K562 (cell line): ENCODE data around the gene OR1I1. TPM values are rescaled to one million over a fixed set of nuclear protein-coding genes. Genes with fewer than 3 reads are reported as not detected.

ENCODE experiments used
- ATAC-seq: fragments of 200-7000 bp; cut with Tn5 transposase; 3 replicates; pipeline ENCODE4 v1.9.1; 2020; ENCODE audit warnings: moderate library complexity
- BruUV-seq: library from RNA; stranded (reverse); fragments of 400-500 nt; replicated peaks from 2 replicates; lab custom pipeline; 2021; lab: Mats Ljungman, UMichigan
- CTCF ChIA-PET: fragments of 300-600 bp; formaldehyde crosslinking; extraction: SDS; loops from one replicate; lab custom pipeline; 2021; ENCODE audit warnings: low intra/inter-chr PET ratio; lab: Yijun Ruan, JAX
- POLR2A ChIA-PET: fragments of 300-600, 350-650 bp; sonication (Branson Sonifier 250); formaldehyde crosslinking; extraction: SDS; loops from one replicate; lab custom pipeline; 2021; ENCODE audit warnings: antibody characterized with exemption, inconsistent platforms; lab: Yijun Ruan, JAX
- DNase-seq, 4 experiments: peaks; one replicate each; pipeline versions ENCODE4 v3.0.0 to v3.0.0-alpha.2; 2011 to 2018; ENCODE audit warnings: low spot score in 3 of 4, mixed read lengths in 3 of 4; ENCODE audit errors: extremely low read depth in 1 of 4
- FAIRE-seq: peaks from 2 replicates; lab custom pipeline; 2011; peaks lifted over from hg19 to GRCh38; lab: Jason Lieb, UNC
- H2AFZ ChIP-seq: 2 replicates; pipeline ENCODE4 v1.6.0; 2011; ENCODE audit warnings: low read depth, low read length, control low read depth, inconsistent platforms
- H3K27ac ChIP-seq: fragments of 200-600 bp; 3 replicates; pipeline ENCODE4 v1.8.0; 2011; ENCODE audit warnings: low read depth, mild to moderate bottlenecking, control low read depth, inconsistent platforms, low read length, moderate library complexity, mixed read lengths; ENCODE audit errors: extremely low read depth
- H3K27me3 ChIP-seq, 2 experiments: fragments of 300-600 bp in 1 of 2; 2 replicates in 1 of 2; 3 replicates in 1 of 2; pipeline versions ENCODE4 v1.6.0 to v1.8.0; 2011; ENCODE audit warnings: inconsistent platforms in 2 of 2, low read length in 2 of 2, mild to moderate bottlenecking in 1 of 2, mixed read lengths in 1 of 2, moderate library complexity in 1 of 2; ENCODE audit not compliant: control insufficient read depth in 2 of 2, insufficient read depth in 2 of 2
- H3K36me3 ChIP-seq: fragments of 300-600 bp; 3 replicates; pipeline ENCODE4 v1.8.0; 2011; ENCODE audit warnings: mild to moderate bottlenecking, low read length, inconsistent platforms; ENCODE audit not compliant: control insufficient read depth, insufficient read depth
- H3K4me1 ChIP-seq, 2 experiments: fragments of 200-600 bp in 1 of 2; replicated peaks in 1 of 2; 2 replicates in 1 of 2; 3 replicates in 1 of 2; pipeline versions ENCODE4 v1.5.1 to v1.8.0; 2011; ENCODE audit warnings: inconsistent platforms in 2 of 2, low read length in 2 of 2, mild to moderate bottlenecking in 1 of 2, mixed read lengths in 1 of 2, moderate library complexity in 1 of 2; ENCODE audit not compliant: control insufficient read depth in 2 of 2, insufficient read depth in 2 of 2
- H3K4me2 ChIP-seq: 2 replicates; pipeline ENCODE4 v1.6.1; 2011; ENCODE audit warnings: low read length, control low read depth, inconsistent platforms, mixed read lengths; ENCODE audit not compliant: insufficient read depth
- H3K4me3 ChIP-seq: fragments of 200-600 bp; sonication (generic), shearing (Covaris generic); 2 replicates; pipeline ENCODE4 v1.5.1; 2016; ENCODE audit warnings: control low read depth, inconsistent platforms
- H3K79me2 ChIP-seq: fragments of 200-600 bp; 3 replicates; pipeline ENCODE4 v1.8.0; 2011; ENCODE audit warnings: low read length, inconsistent platforms; ENCODE audit not compliant: control insufficient read depth, insufficient read depth
- H3K9ac ChIP-seq, 2 experiments: 2 replicates each; pipeline versions ENCODE4 v1.6.0 to v1.6.1; 2011; ENCODE audit warnings: low read depth in 2 of 2, low read length in 2 of 2, control low read depth in 1 of 2, inconsistent platforms in 1 of 2, mild to moderate bottlenecking in 1 of 2, mixed read lengths in 1 of 2; ENCODE audit not compliant: insufficient read depth in 1 of 2
- H3K9me1 ChIP-seq: one replicate; pipeline ENCODE4 v1.6.0; 2011; ENCODE audit warnings: inconsistent platforms, mild to moderate bottlenecking, low read length, moderate library complexity; ENCODE audit not compliant: control insufficient read depth, insufficient read depth
- H3K9me3 ChIP-seq: replicated peaks from 2 replicates; pipeline ENCODE4 v1.5.1; 2011; ENCODE audit warnings: low read depth, low read length, inconsistent platforms; ENCODE audit not compliant: control insufficient read depth, insufficient read depth
- H4K20me1 ChIP-seq: replicated peaks from 2 replicates; pipeline ENCODE4 v1.6.1; 2011; ENCODE audit warnings: low read length, inconsistent platforms, mixed read lengths; ENCODE audit not compliant: control insufficient read depth, insufficient read depth
- BACH1 ChIP-seq: fragments of 200-800 bp; sonication (Bioruptor generic); IDR thresholded peaks from 2 replicates; pipeline ENCODE4 v1.6.1; 2016; ENCODE audit warnings: missing genetic modification characterization, missing compliant biosample characterization
- E2F3 ChIP-seq: fragments of 250-450 bp; sonication (Bioruptor Pico); IDR thresholded peaks from 2 replicates; pipeline ENCODE4 v1.4.0; 2020; ENCODE audit warnings: mild to moderate bottlenecking
- LEF1 ChIP-seq: fragments of 450-650 bp; IDR thresholded peaks from 2 replicates; pipeline ENCODE4 v1.6.1; 2016; ENCODE audit warnings: mild to moderate bottlenecking
- SIN3A ChIP-seq, 2 experiments: fragments of 150-350 bp in 1 of 2; IDR thresholded peaks; 2 replicates each; pipeline ENCODE4 v1.6.1; 2011 to 2016; ENCODE audit warnings: borderline replicate concordance in 2 of 2, low read depth in 2 of 2, low read length in 2 of 2, mild to moderate bottlenecking in 2 of 2, moderate library complexity in 2 of 2; ENCODE audit not compliant: control insufficient read depth in 1 of 2
- TAL1 ChIP-seq: fragments of 450-650 bp; IDR thresholded peaks from 2 replicates; pipeline ENCODE4 v1.6.1; 2016; ENCODE audit warnings: mild to moderate bottlenecking
- TGIF2 ChIP-seq: sonication (generic); formaldehyde crosslinking; IDR thresholded peaks from 2 replicates; pipeline ENCODE4 v1.8.1; 2022; ENCODE audit warnings: mild to moderate bottlenecking, missing genetic modification reagents, moderate library complexity
- ZBTB26 ChIP-seq: fragments of 450-650 bp; formaldehyde crosslinking; IDR thresholded peaks from 2 replicates; pipeline ENCODE4 v1.4.0; 2022; ENCODE audit warnings: missing genetic modification characterization
- ZNF263 ChIP-seq: sonication (generic); formaldehyde crosslinking; IDR thresholded peaks from 2 replicates; pipeline ENCODE4 v1.8.0; 2022; ENCODE audit warnings: mild to moderate bottlenecking, missing genetic modification reagents, borderline replicate concordance
- ZNF512 ChIP-seq: IDR thresholded peaks from 2 replicates; pipeline ENCODE4 v1.6.1; 2016; ENCODE audit warnings: missing genetic modification characterization, missing compliant biosample characterization
- ZNF561 ChIP-seq: fragments of 450-650 bp; formaldehyde crosslinking; conservative IDR thresholded peaks from 2 replicates; pipeline ENCODE4 v1.4.0; 2020; ENCODE audit warnings: mild to moderate bottlenecking, moderate library complexity
- WGBS: fragments of 100-300 bp; shearing (Covaris generic); methylation state at CpG from one replicate; pipeline ENCODE4 v1.1.6; 2016; ENCODE audit warnings: low coverage, mixed read lengths; ENCODE audit not compliant: insufficient coverage; ENCODE audit errors: missing lambda C conversion rate; 5-methylcytosine and 5-hydroxymethylcytosine counted together
- in situ Hi-C: fragments of 300-500 bp; cut with MboI; formaldehyde crosslinking; loops from 4 replicates; pipeline ENCODE4 v1.15.0; 2018; ENCODE audit warnings: inconsistent platforms, mixed read lengths
- intact Hi-C: fragments of 100-400 bp; cut with micrococcal nuclease; formaldehyde crosslinking; loops from 2 replicates; pipeline ENCODE4 v1.14.2; 2022
- polyA plus RNA-seq, 8 experiments: library from polyadenylated mRNA; depleted of rRNA in 4 of 8; stranded (reverse) in 5 of 8; unstranded in 3 of 8; fragments of >200 nt; fragmentation: Nextera tagmentation in 2 of 8; fragmentation: Illumina TruSeq in 1 of 8; extraction: Ambion mirVana in 2 of 8; extraction: Trizol in 1 of 8; gene quantifications; 2 replicates each; pipeline versions ENCODE4 v1.2.1 to v1.2.3, GENCODE V29; 2011 to 2014; ENCODE audit warnings: inconsistent platforms in 1 of 8, missing spikeins in 1 of 8
- total RNA-seq, 7 experiments: library from RNA; depleted of rRNA in 6 of 7; stranded (reverse); fragments of >200 nt in 6 of 7; fragmentation: Illumina TruSeq in 2 of 7; extraction: Trizol in 2 of 7; gene quantifications; 2 replicates each; pipeline versions ENCODE4 v1.2.1 to v1.2.3, GENCODE V29; 2011 to 2021; ENCODE audit warnings: low replicate concordance in 1 of 7
- TF ChIP-seq, protein P1 (sequence below): sonication (generic); formaldehyde crosslinking; IDR thresholded peaks from 2 replicates; pipeline ENCODE4 v1.8.1; 2023; ENCODE audit warnings: mild to moderate bottlenecking, missing genetic modification reagents
- TF ChIP-seq, protein P2 (sequence below): fragments of 250-450 bp; sonication (Bioruptor Pico); IDR thresholded peaks from 2 replicates; pipeline ENCODE4 v1.8.0; 2022; ENCODE audit warnings: moderate library complexity, mild to moderate bottlenecking, inconsistent platforms

Gene OR1I1
- total and polyA plus RNA-seq, 9 of the 15 experiments (the other 6 are each of a cell fraction or from before 2014, with no cell fraction given), result not detected

DNA sequence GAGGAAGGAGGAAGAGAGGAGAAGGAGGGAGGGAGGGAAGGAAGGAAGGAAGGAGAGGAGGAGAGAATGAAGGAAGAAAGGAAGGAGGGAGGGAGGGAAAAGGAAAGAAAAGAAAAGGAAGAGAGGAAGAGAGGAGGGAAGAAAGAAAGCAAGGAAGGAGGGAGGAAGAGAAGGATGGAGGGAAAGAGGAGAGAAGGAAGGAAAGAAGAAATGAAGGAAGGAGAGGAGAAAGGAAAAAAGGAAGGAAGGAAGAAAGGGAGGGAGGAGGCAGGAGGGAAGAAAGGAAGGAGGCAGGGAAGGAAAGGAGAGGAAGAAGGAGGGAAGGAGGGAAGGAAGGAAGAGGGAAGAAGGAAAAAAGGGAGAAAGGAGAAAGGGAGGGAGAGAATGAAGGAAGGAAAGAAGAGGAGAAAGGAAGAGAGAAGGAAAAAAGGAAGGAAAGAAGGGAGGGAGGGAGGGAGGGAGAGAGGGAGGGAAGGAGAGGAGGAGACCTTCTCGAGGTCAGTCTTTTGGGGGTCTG lies 46.2 kb upstream of the OR1I1 start:
- Histone ChIP-seq H3K4me1 (no peaks in the 10 kb centered on the region), H2AFZ (no peak overlapping the region), H4K20me1 (no peaks in the 10 kb centered on the region; the same call in 1 of the 2 replicates), H3K9me3 (no peaks in the 10 kb centered on the region), H3K9me1 (no peaks in the 10 kb centered on the region), H3K4me3 (no peak overlapping the region), H3K27ac (no peak overlapping the region), H3K9ac (no peak overlapping the region), H3K36me3 (no peaks in the 10 kb centered on the region), H3K27me3 (peaks cover 0 to 3% of the 10 kb centered on the region in 2 experiments; a peak in 1 of 5 replicates), H3K4me2 (no peak overlapping the region), H3K79me2 (no peaks in the 10 kb centered on the region)
- intact Hi-C loops (no loop called here), in situ Hi-C loops (no loop called here)
- no TSS peak for BruUV-seq
- ChIA-PET POLR2A (no interaction called here), CTCF (no interaction called here)
- WGBS, result no CpG with 5 or more reads among the region's 1 CpG
- FAIRE-seq (no peak), DNase-seq (no peak), ATAC-seq (no peak)
- TF ChIP-seq LEF1 (no peak), ZBTB26 (CRISPR knock-in tag) (peak; percentile 56; the same call in 1 of the 2 replicates), E2F3 (no peak), TGIF2 (no peak), ZNF263 (no peak), ZNF512 (tag) (peak; percentile 83), BACH1 (tag) (no peak), SIN3A (IDR thresholded peaks at IDR 0.05; ENCODE audit: borderline replicate concordance in 2 of 2, control insufficient read depth in 1 of 2, low read depth in 2 of 2, low read length in 2 of 2) (no peak), TAL1 (no peak), ZNF561 (CRISPR knock-in tag) (no peak)
- TF ChIP-seq, protein P1, sequence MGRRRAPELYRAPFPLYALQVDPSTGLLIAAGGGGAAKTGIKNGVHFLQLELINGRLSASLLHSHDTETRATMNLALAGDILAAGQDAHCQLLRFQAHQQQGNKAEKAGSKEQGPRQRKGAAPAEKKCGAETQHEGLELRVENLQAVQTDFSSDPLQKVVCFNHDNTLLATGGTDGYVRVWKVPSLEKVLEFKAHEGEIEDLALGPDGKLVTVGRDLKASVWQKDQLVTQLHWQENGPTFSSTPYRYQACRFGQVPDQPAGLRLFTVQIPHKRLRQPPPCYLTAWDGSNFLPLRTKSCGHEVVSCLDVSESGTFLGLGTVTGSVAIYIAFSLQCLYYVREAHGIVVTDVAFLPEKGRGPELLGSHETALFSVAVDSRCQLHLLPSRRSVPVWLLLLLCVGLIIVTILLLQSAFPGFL (CRISPR knock-in tag), result no peak
- TF ChIP-seq, protein P2, sequence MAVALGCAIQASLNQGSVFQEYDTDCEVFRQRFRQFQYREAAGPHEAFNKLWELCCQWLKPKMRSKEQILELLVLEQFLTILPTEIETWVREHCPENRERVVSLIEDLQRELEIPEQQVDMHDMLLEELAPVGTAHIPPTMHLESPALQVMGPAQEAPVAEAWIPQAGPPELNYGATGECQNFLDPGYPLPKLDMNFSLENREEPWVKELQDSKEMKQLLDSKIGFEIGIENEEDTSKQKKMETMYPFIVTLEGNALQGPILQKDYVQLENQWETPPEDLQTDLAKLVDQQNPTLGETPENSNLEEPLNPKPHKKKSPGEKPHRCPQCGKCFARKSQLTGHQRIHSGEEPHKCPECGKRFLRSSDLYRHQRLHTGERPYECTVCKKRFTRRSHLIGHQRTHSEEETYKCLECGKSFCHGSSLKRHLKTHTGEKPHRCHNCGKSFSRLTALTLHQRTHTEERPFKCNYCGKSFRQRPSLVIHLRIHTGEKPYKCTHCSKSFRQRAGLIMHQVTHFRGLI (CRISPR knock-in tag), result no peak
